AG04450 (cell line): Measurements from ENCODE around the gene GRK2. TPM values are rescaled to one million over a fixed set of nuclear protein-coding genes. Genes with fewer than 3 reads are reported as not detected.

Source experiments
- CTCF ChIA-PET: fragments of 300-600, 350-600 bp; formaldehyde crosslinking; extraction: SDS; loops from one replicate; lab custom pipeline; 2022; ENCODE audit warnings: antibody characterized with exemption, inconsistent platforms; lab: Charles Lee
- POLR2A ChIA-PET: fragments of 350-600 bp; formaldehyde crosslinking; extraction: SDS; loops from one replicate; lab custom pipeline; 2021; ENCODE audit warnings: antibody characterized with exemption, inconsistent platforms; lab: Yijun Ruan, JAX
- DNase-seq: peaks from one replicate; pipeline ENCODE4 v3.0.0-alpha.2; 2011; ENCODE audit warnings: low read depth, low spot score
- H3K27ac ChIP-seq: one replicate; pipeline ENCODE4 v1.5.1; 2012; ENCODE audit warnings: low read depth, low read length, control low read depth
- H3K27me3 ChIP-seq: one replicate; pipeline ENCODE4 v1.6.0; 2012; ENCODE audit warnings: low read length; ENCODE audit not compliant: control insufficient read depth, insufficient read depth
- H3K4me3 ChIP-seq: 2 replicates; pipeline ENCODE4 v1.5.1; 2011; ENCODE audit warnings: mild to moderate bottlenecking, low read depth, low read length, control low read depth
- H3K9me3 ChIP-seq: 2 replicates; pipeline ENCODE4 v1.5.1; 2012; ENCODE audit warnings: low read length; ENCODE audit not compliant: control insufficient read depth, insufficient read depth
- CTCF ChIP-seq: IDR thresholded peaks from 2 replicates; pipeline ENCODE4 v1.5.1; 2011; ENCODE audit warnings: low read depth, low read length, control low read depth, inconsistent platforms
- polyA plus RNA-seq: library from polyadenylated mRNA; depleted of rRNA; stranded (reverse); fragments of >200 nt; gene quantifications from 2 replicates; pipeline ENCODE4 v1.2.3, GENCODE V29; 2011

The GRK2 gene
- polyA plus RNA-seq, 1 experiment: 17.3 TPM

GRCh38 chr11:67291481-67292381 is 25.5 kb downstream of the GRK2 start:
- Histone ChIP-seq H3K27ac (peak overlapping the region; percentile 52), H3K27me3 (no peaks in the 10 kb centered on the region), H3K9me3 (peaks cover 8% of the 10 kb centered on the region), H3K4me3 (no peak overlapping the region)
- DNase-seq: no peak
- POLR2A ChIA-PET: interaction anchor here (0.7 kb wide), 1 partner anchor 259 kb away, joined by 7 read pairs; no protein-coding TSS in a partner anchor
- no peak for TF ChIP-seq CTCF
- CTCF ChIA-PET: interaction anchor here (0.6 to 1.1 kb wide), 2 partner anchors 25 to 91 kb away, joined by 3 to 4 read pairs; no protein-coding TSS in a partner anchor

GRCh38 chr11:67292671-67293070 is 26.4 kb downstream of the GRK2 start:
- POLR2A ChIA-PET: interaction anchor here (0.7 to 0.9 kb wide), 2 partner anchors 10 to 14 kb away, joined by 3 to 4 read pairs; partner anchors contain the start of gene SSH3
- TF ChIP-seq CTCF: no peak
- no peak for DNase-seq

GRCh38 chr11:67293090-67293489 is 26.8 kb downstream of the GRK2 start:
- no peak for DNase-seq
- Histone ChIP-seq H3K27ac (no peak overlapping the region), H3K4me3 (no peak overlapping the region), H3K27me3 (no peaks in the 10 kb centered on the region), H3K9me3 (peaks cover 8% of the 10 kb centered on the region)
- no peak for TF ChIP-seq CTCF
- POLR2A ChIA-PET: interaction anchor here (0.7 to 0.9 kb wide), 2 partner anchors 10 to 15 kb away, joined by 3 to 4 read pairs; partner anchors contain the start of gene SSH3
- CTCF ChIA-PET: interaction anchor here (0.6 to 1.2 kb wide), 3 partner anchors 24 to 452 kb away, joined by 3 to 4 read pairs (median 3); no protein-coding TSS in a partner anchor

More at GRCh38 chr11:67292671-67293070, 26.4 kb downstream of the GRK2 start:
- no peaks in the 10 kb centered on the region for H3K27me3 ChIP-seq
- peaks cover 8% of the 10 kb centered on the region for H3K9me3 ChIP-seq
- H3K27ac ChIP-seq: no peak overlapping the region
- H3K4me3 ChIP-seq: no peak overlapping the region
- CTCF ChIA-PET: interaction anchor here (0.6 to 1.2 kb wide), 2 partner anchors 59 to 452 kb away, joined by 3 to 4 read pairs; no protein-coding TSS in a partner anchor

GRCh38 chr11:67295846-67296245 is 29.6 kb downstream of the GRK2 start:
- no peak overlapping the region for H3K27ac ChIP-seq
- POLR2A ChIA-PET: no interaction called here
- H3K9me3 ChIP-seq: peaks cover 8% of the 10 kb centered on the region
- TF ChIP-seq CTCF: no peak
- CTCF ChIA-PET: no interaction called here
- H3K27me3 ChIP-seq: no peaks in the 10 kb centered on the region
- H3K4me3 ChIP-seq: no peak overlapping the region
- DNase-seq: no peak
